ENCODE measurements around the gene IYD.
"Not testable (repeated sequence)": the region's sequence is repeated elsewhere in the genome, so short reads cannot be mapped to it uniquely, and the experiment has no call there.

Gene IYD

DNA sequence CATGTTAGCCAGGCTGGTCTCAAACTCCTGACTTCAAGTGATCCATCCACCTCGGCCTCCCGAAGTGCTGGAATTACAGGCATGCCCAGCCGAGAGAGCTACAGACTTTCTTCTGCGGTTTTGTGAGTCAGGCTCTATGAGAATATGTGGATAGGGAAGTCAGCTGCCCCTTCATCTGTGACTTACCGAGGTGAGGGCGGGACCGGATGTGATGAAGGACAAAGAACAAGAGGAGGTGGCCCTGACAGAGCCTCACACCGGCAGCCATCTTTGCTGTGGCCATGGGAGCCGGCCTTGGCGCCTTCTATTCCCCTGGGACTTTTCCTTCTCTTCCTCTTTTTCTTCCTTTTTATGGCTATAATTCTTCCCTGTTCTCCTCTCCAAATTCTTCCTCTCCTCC is 67.0 kb downstream of the IYD start:
- DNase-seq: no peak

- no peak for DNase-seq
These were observed 70.6 kb downstream of the IYD start for GRCh38 chr6:150439373-150439772.

GRCh38 chr6:150443621-150444020 is 74.8 kb downstream of the IYD start:
- DNase-seq: no peak

DNA sequence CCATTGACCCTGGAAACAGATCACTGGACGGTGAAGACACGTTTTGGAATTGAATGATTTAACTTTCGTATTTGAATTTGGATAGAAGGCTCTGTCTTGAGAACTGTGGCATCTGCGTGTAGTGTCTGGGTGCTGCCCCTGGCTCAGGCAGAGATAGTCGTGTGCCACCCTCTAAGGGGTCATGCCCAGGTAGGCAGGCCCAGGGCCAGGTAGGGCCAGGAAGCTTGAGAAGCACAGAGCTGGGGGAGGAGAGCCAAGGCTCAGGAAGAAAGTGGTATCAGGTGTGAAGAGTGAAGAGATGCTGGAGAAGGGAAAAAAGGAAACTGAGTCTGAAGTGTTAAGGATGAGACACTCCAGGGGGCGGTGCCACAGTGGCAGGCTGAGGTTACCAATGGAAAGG is 75.5 kb downstream of the IYD start:
- no peak for DNase-seq

- no peak for DNase-seq
These were observed 76.7 kb downstream of the IYD start for GRCh38 chr6:150445486-150445885.

DNA sequence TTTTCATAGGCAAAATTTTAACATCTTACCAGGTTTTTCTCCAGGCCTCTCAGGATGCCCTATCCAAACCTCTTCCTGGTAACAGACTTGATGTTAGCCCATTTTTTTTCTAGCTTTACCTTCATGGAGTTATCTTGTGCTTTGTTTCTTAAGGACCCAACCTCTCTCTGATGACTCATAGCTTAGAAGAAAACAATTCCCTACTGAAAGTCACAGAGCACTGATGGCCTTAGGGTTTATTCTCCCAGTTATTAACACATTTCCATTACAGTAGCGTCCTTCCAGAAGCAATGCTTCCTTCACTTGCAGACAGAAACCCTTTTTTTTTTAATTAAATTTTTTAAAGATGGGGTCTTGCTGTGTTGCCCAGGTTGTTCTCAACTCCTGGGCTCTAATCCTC is 79.4 kb downstream of the IYD start:
- DNase-seq: no peak

DNA sequence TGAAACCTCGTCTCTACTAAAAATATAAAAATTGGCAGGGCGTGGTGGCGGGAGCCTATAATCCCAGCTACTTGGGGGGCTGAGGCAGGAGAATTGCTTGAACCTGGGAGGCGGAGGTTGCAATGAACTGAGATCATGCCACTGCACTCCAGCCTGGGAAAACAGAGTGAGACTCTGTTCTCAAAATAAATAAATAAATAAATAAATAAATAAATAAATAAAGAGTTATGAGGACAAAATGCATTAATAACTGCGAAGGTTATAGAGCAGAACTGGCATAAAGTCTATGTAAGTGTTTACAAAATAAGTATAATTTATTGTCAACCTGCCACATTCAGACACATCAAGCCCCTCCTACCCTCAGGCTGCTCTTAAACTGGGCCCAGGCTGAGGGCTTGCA is 80.2 kb downstream of the IYD start:
- DNase-seq: not testable (repeated sequence)

DNA sequence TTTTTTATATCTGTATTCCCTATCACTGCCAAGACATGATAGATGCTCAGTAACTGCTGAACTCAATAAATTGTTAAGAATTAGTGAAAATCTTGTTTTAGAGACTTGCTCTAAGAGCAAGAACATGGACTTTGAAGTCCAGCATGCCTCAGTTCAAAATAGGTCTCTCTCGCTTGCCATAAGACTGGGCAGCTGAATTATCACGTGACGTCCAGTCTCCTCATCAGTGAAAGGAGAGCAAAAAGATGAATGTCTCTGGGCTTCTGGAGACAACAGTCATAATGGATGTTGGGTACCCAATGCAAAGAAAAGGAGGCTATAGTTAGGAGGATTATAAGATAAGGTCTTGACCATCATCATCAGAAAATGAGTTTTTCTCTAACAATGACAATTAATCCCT is 82.1 kb downstream of the IYD start:
- no peak for DNase-seq

DNA sequence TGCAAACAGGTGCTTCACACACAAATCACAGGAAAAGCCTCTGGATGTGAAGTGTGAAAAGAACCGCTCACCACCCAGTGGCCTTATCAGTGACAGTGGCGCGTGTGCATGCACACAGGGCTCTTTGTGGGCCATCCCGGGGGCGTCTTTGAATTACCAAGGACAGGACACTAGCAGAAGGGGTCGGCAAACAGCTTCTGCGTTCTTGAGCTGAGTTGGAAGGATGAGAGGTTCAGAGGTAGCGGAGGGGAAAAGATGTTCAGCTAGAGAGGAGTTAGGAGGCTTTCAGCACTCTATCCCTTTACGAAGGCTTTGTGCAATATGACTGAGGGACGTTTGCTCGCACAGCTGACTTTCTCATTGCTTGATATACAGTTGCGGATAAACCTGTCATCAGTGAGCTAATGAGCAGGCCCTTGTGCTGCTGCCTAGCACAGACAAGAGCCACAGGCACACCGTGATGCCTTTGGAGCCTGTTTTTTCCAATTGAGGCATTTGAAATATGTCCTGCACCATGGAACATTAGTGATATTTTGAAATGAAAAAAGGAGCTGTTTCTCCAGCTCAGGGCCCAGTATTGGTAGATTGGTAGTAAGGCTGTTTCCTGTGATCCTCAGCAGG is 83.1 kb downstream of the IYD start:
- no peak for DNase-seq

DNA sequence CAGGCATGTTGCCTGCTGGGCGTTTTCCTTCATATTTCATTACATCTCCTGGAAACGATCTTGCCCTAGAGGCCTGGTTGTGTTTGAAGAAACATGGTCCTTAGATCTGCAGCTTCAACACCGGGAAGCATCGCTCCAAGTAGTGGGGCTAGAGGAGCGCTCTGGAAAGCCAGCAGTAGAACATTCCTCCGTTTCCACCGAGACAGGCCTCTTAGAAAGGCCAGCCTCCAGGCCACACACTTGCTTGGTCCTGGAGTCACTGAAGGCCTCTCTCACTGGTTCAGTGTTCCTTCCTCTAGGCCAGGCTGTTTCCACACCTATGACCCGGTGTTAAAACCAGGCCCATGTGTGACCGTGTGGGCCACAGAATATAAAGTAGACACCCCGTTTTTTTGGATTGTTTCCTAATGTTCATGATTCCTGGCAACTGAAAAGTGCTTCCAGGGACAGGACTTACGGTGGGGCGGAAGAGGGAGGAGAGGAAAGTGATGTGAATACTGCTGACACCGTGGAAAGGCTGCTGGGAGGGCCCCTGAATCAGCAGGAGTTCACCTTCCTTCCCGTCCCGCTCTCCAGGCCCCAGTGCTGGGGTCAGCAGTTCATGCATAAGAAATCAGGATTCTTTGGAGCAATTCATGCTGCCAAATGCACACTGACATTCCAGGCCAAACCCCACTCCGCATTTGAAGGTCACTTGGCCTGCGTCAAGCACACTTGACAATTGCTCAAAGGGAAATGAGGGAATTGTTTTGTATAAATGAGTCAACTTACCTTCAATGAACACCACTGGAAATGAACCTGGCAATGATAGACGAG is 83.8 kb downstream of the IYD start:
- peak; percentile 60 for DNase-seq

DNA sequence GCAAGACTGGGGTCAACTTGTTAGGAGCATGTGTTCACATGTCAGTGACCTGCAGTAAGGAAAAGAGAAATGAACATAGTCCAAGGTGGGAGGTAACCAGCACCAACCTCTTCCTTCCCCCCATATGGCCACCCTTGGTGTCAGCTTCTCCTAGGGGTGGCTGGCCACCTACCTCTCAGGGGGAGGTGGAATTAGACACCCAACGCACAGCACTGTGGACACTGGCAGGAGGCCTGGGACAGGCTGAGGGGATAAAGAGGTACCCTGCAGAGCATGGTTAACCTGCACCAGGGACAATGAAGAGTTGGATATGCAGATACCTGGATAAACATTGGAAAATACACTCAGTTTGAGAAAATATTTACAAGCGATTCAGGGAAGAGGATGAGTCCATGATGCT is 84.5 kb downstream of the IYD start:
- DNase-seq: no peak
